HEK293 (cell line): ENCODE data around the gene BEST2.

Experiments used
- CTCF ChIA-PET: fragments of 350-600 bp; formaldehyde crosslinking; extraction: SDS; loops from one replicate; lab custom pipeline; 2021; ENCODE audit warnings: antibody characterized with exemption; lab: Yijun Ruan, JAX
- POLR2A ChIA-PET: fragments of 300-600 bp; formaldehyde crosslinking; extraction: SDS; loops from one replicate; lab custom pipeline; 2020; ENCODE audit warnings: antibody characterized with exemption, inconsistent platforms; lab: Yijun Ruan, JAX
- H3K27ac ChIP-seq: fragments of 200-500 bp; sonication (Bioruptor generic); 2 replicates; pipeline ENCODE4 v1.5.1; 2014; ENCODE audit warnings: low read depth, low read length, control low read depth, inconsistent platforms; ENCODE audit errors: extremely low read depth
- H3K36me3 ChIP-seq, 2 experiments: fragments of 200-500 bp in 1 of 2; sonication (Bioruptor generic) in 1 of 2; 1 replicate in 1 of 2; 2 replicates in 1 of 2; pipeline ENCODE4 v1.5.1; 2014 to 2017; ENCODE audit warnings: inconsistent platforms in 2 of 2, low read length in 2 of 2; ENCODE audit not compliant: control insufficient read depth in 2 of 2, insufficient read depth in 1 of 2
- H3K4me1 ChIP-seq: fragments of 200-500 bp; sonication (Bioruptor generic); 2 replicates; pipeline ENCODE4 v1.5.1; 2014; ENCODE audit warnings: mild to moderate bottlenecking, low read length, inconsistent platforms; ENCODE audit not compliant: control insufficient read depth, insufficient read depth
- H3K4me3 ChIP-seq: 2 replicates; pipeline ENCODE4 v1.5.1; 2011; ENCODE audit warnings: low read depth, mild to moderate bottlenecking, control low read depth, low read length, moderate library complexity
- H3K9me3 ChIP-seq: fragments of 200-500 bp; sonication (Bioruptor generic); 2 replicates; pipeline ENCODE4 v1.5.1; 2014; ENCODE audit warnings: low read depth, low read length, inconsistent platforms; ENCODE audit not compliant: control insufficient read depth, insufficient read depth
- BCL6B ChIP-seq: fragments of 450-650 bp; formaldehyde crosslinking; IDR thresholded peaks from 2 replicates; pipeline ENCODE4 v1.5.1; 2017; ENCODE audit warnings: missing biosample characterization, missing genetic modification characterization
- MZF1 ChIP-seq: fragments of 450-650 bp; formaldehyde crosslinking; IDR thresholded peaks from 2 replicates; pipeline ENCODE4 v1.5.1; 2017; ENCODE audit warnings: missing biosample characterization, missing genetic modification characterization, borderline replicate concordance
- PRDM1 ChIP-seq: fragments of 450-650 bp; formaldehyde crosslinking; IDR thresholded peaks from 2 replicates; pipeline ENCODE4; 2016; ENCODE audit warnings: missing biosample characterization, missing genetic modification characterization
- SP7 ChIP-seq: fragments of 450-650 bp; formaldehyde crosslinking; IDR thresholded peaks from 2 replicates; pipeline ENCODE4 v1.5.1; 2016; ENCODE audit warnings: missing biosample characterization, missing genetic modification characterization
- ZBTB6 ChIP-seq: fragments of 450-650 bp; formaldehyde crosslinking; IDR thresholded peaks from 2 replicates; pipeline ENCODE4 v1.5.1; 2017; ENCODE audit warnings: missing biosample characterization, missing genetic modification characterization
- ZFHX2 ChIP-seq: fragments of 450-650 bp; formaldehyde crosslinking; conservative IDR thresholded peaks from 2 replicates; pipeline ENCODE4 v1.5.1; 2016; ENCODE audit warnings: missing biosample characterization, missing genetic modification characterization
- ZFP37 ChIP-seq: fragments of 450-650 bp; formaldehyde crosslinking; IDR thresholded peaks from 2 replicates; pipeline ENCODE4 v1.5.1; 2016; ENCODE audit warnings: missing biosample characterization, missing genetic modification characterization
- ZNF10 ChIP-seq: fragments of 450-650 bp; formaldehyde crosslinking; IDR thresholded peaks from 2 replicates; pipeline ENCODE4 v1.5.1; 2017; ENCODE audit warnings: missing biosample characterization, missing genetic modification characterization
- ZNF140 ChIP-seq: fragments of 450-650 bp; formaldehyde crosslinking; IDR thresholded peaks from 2 replicates; pipeline ENCODE4 v1.5.1; 2016; ENCODE audit warnings: missing biosample characterization, missing genetic modification characterization
- ZNF26 ChIP-seq: fragments of 450-650 bp; formaldehyde crosslinking; IDR thresholded peaks from 2 replicates; pipeline ENCODE4 v1.5.1; 2016; ENCODE audit warnings: missing biosample characterization, missing genetic modification characterization
- ZNF266 ChIP-seq: fragments of 450-650 bp; formaldehyde crosslinking; IDR thresholded peaks from 2 replicates; pipeline ENCODE4 v1.5.1; 2016; ENCODE audit warnings: missing biosample characterization, missing genetic modification characterization, low read depth
- ZNF341 ChIP-seq: fragments of 450-650 bp; formaldehyde crosslinking; IDR thresholded peaks from 2 replicates; pipeline ENCODE4; 2016; ENCODE audit warnings: low read depth, missing biosample characterization, missing genetic modification characterization
- ZNF350 ChIP-seq: fragments of 450-650 bp; formaldehyde crosslinking; IDR thresholded peaks from 2 replicates; pipeline ENCODE4 v1.5.0; 2017; ENCODE audit warnings: missing biosample characterization, mild to moderate bottlenecking, missing genetic modification characterization
- ZNF426 ChIP-seq: fragments of 450-650 bp; formaldehyde crosslinking; IDR thresholded peaks from 2 replicates; pipeline ENCODE4 v1.5.1; 2017; ENCODE audit warnings: missing biosample characterization, missing genetic modification characterization, mild to moderate bottlenecking, inconsistent platforms, moderate library complexity
- ZNF501 ChIP-seq: fragments of 450-650 bp; formaldehyde crosslinking; IDR thresholded peaks from 2 replicates; pipeline ENCODE4 v1.5.1; 2016; ENCODE audit warnings: missing biosample characterization, missing genetic modification characterization
- ZNF549 ChIP-seq: fragments of 450-650 bp; IDR thresholded peaks from 2 replicates; pipeline ENCODE4 v1.5.1; 2018; ENCODE audit warnings: missing biosample characterization, missing genetic modification characterization, mild to moderate bottlenecking, inconsistent platforms, moderate library complexity
- ZNF555 ChIP-seq: fragments of 450-650 bp; formaldehyde crosslinking; conservative IDR thresholded peaks from 2 replicates; pipeline ENCODE4 v1.5.1; 2017; ENCODE audit warnings: missing biosample characterization, mild to moderate bottlenecking, missing genetic modification characterization, inconsistent platforms
- ZNF621 ChIP-seq: fragments of 450-650 bp; formaldehyde crosslinking; IDR thresholded peaks from 2 replicates; pipeline ENCODE4 v1.5.1; 2017; ENCODE audit warnings: missing biosample characterization, missing genetic modification characterization
- ZNF623 ChIP-seq: fragments of 450-650 bp; formaldehyde crosslinking; IDR thresholded peaks from 2 replicates; pipeline ENCODE4 v1.5.1; 2016; ENCODE audit warnings: missing biosample characterization, missing genetic modification characterization
- ZNF639 ChIP-seq: fragments of 450-650 bp; formaldehyde crosslinking; IDR thresholded peaks from 2 replicates; pipeline ENCODE4 v1.5.1; 2016; ENCODE audit warnings: missing biosample characterization, missing genetic modification characterization
- ZNF670 ChIP-seq: fragments of 450-650 bp; formaldehyde crosslinking; IDR thresholded peaks from 2 replicates; pipeline ENCODE4 v1.5.1; 2016; ENCODE audit warnings: missing biosample characterization, missing genetic modification characterization, low read depth
- ZNF692 ChIP-seq: fragments of 450-650 bp; formaldehyde crosslinking; IDR thresholded peaks from 2 replicates; pipeline ENCODE4 v1.5.1; 2016; ENCODE audit warnings: missing biosample characterization, missing genetic modification characterization
- ZNF701 ChIP-seq: fragments of 450-650 bp; formaldehyde crosslinking; IDR thresholded peaks from 2 replicates; pipeline ENCODE4 v1.5.1; 2016; ENCODE audit warnings: missing biosample characterization, missing genetic modification characterization
- ZSCAN18 ChIP-seq: fragments of 450-650 bp; formaldehyde crosslinking; IDR thresholded peaks from 2 replicates; pipeline ENCODE4 v1.5.1; 2016; ENCODE audit warnings: missing biosample characterization, missing genetic modification characterization

The BEST2 gene

GRCh38 chr19:12772323-12772722 lies 20.7 kb downstream of the BEST2 start:
- TF ChIP-seq PRDM1 (tag by site-specific recombination) = no peak
- TF ChIP-seq ZNF341 (tag by site-specific recombination) = no peak
- TF ChIP-seq ZNF549 (tag by site-specific recombination) = no peak
- no peak for TF ChIP-seq ZSCAN18 (tag by site-specific recombination)
- TF ChIP-seq ZNF426 (tag by site-specific recombination) = no peak
- no peak for TF ChIP-seq ZNF692 (tag by site-specific recombination)
- no peak for TF ChIP-seq BCL6B (tag by site-specific recombination)
- no peak for TF ChIP-seq ZNF639 (tag by site-specific recombination)
- no peak for TF ChIP-seq ZNF26 (tag by site-specific recombination)
- no peak for TF ChIP-seq ZFP37 (tag by site-specific recombination)
- H3K4me3 ChIP-seq = no peak overlapping the region
- H3K4me1 ChIP-seq = no peaks in the 10 kb centered on the region; the same call in 1 of the 2 replicates
- CTCF ChIA-PET = interaction anchor here (1.0 to 11.4 kb wide), 6 partner anchors 8 to 36 kb away, joined by 3 to 234 read pairs (median 20); partner anchors contain the start of genes JUNB, PRDX2 and THSD8
- no peaks in the 10 kb centered on the region for H3K9me3 ChIP-seq
- no peak overlapping the region for H3K27ac ChIP-seq
- peaks cover 0 to 23% of the 10 kb centered on the region in 2 experiments; a peak in 1 of 3 replicates for H3K36me3 ChIP-seq
- POLR2A ChIA-PET = interaction anchor here (1.6 kb wide), 1 partner anchor 20 kb away, joined by 15 read pairs; the partner anchor contains the start of gene JUNB

GRCh38 chr19:12773571-12773970 lies 22.0 kb downstream of the BEST2 start:
- ChIA-PET POLR2A (interaction anchor here (0.6 to 1.6 kb wide), 6 partner anchors 9 to 1473 kb away, joined by 3 to 15 read pairs (median 4); partner anchors contain the start of gene JUNB), CTCF (interaction anchor here (0.5 to 11.4 kb wide), 11 partner anchors 8 to 193 kb away, joined by 3 to 234 read pairs (median 6); partner anchors contain the start of genes JUNB, PRDX2 and THSD8)
- no peak overlapping the region for H3K27ac ChIP-seq
- TF ChIP-seq ZBTB6 (tag by site-specific recombination) (no peak), ZNF623 (tag by site-specific recombination) (no peak), ZNF140 (tag by site-specific recombination) (no peak), ZNF670 (no peak), ZNF10 (tag by site-specific recombination) (no peak), SP7 (tag by site-specific recombination) (peak; percentile 55), ZFHX2 (tag by site-specific recombination) (no peak), ZNF555 (tag by site-specific recombination) (no peak), ZNF266 (tag by site-specific recombination) (no peak), ZNF501 (tag by site-specific recombination) (no peak), ZNF701 (no peak), ZNF350 (tag by site-specific recombination) (no peak), ZNF621 (tag by site-specific recombination) (no peak), MZF1 (tag by site-specific recombination) (no peak)

More at GRCh38 chr19:12773571-12773970, 22.0 kb downstream of the BEST2 start:
- H3K36me3 ChIP-seq = peaks cover 0 to 18% of the 10 kb centered on the region in 2 experiments; a peak in 1 of 3 replicates
- H3K4me1 ChIP-seq = peaks cover 3% of the 10 kb centered on the region; the same call in 1 of the 2 replicates
- no peak overlapping the region for H3K4me3 ChIP-seq
- no peaks in the 10 kb centered on the region for H3K9me3 ChIP-seq
